ENCODE measurements around the gene UGT1A6.

Gene UGT1A6

DNA sequence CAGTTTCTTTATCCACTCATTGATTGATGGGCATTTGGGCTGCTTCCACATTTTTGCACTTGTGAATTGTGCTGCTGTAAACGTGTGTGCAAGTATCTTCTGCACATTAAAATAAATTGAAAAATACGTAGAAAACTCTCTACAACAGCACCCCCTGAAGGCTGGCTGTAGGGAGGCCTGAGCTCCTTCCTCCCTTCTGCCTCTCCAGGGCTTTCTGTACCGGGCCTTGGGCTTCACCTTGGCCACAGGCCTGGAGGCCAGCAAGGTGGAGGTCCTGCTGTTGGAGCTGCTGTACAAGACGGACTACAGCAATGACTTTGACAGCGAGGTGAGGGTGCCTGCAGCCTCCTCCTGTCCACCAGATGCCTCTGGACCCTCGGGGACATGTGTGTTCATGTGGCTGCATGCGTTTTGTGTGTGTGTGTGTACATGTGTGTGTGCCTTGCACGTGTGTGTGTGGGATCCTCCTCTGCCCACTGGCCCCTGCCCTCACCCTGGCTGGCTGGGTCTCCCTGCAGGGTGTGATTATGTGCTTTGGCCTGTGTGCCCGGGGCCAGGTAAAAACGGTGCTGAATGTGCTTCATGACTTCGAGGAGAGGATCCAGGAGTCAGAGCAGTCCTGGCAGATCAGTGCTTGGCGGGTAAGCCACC, 114.7 kb downstream of the UGT1A6 start:
- H3K36me3 ChIP-seq (ENCODE audit: control insufficient read depth, low read depth, low read length) = no peaks in the 10 kb centered on the region

DNA sequence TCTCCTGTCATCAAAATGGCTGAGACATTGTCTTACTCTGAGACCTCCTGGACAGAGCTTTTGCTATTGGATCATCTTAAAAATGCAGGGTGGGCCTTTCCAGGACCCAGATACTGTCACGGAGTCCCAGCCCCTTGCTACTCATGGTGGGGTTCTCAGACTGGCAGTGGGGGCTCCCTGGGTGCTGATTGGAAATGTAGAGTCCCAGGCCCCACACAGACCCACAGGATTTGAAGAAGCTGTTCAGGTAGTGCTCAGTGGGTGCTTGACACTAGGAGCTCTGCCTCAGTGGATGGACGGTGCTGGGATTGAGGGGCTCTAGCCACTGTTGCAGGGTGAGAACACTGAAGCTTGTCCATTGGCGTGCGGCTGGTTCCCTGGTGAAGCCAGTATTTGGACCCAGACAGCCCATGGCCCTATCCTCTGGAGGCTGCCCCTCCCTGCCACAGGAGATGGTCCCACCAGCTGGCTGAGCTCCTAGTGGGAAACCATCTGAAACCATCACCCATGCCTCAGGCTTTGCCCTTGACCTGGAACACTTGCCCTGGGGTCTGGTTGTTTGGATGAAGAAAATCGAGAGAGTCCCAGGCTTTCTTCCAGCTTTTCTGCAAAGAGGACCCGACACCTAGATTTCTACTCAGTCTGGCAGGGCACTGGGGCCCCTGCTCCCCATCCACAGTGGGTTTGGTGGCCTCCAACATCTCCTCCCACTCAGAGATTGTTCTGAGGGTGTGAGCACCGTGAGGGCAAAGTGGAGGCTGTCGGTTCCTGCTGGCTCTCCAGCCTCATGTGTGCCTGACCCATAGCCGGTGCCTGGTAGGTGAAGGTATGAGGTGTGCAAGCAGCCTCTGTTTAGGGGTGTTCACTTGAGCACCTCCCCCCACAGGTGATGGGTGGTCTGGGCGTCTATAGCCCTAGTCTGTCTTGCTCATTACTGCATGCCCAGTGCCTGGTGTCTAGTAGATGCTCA, 115.6 kb downstream of the UGT1A6 start:
- no peak overlapping the region for H3K4me3 ChIP-seq (ENCODE audit: low read length)
- H3K4me1 ChIP-seq (ENCODE audit: control insufficient read depth, low read depth, low read length) = no peaks in the 10 kb centered on the region
- no peaks in the 10 kb centered on the region for H3K36me3 ChIP-seq (ENCODE audit: control insufficient read depth, low read depth, low read length)
- H3K27me3 ChIP-seq (ENCODE audit: control insufficient read depth, insufficient read depth, low read length) = no peaks in the 10 kb centered on the region
- no peaks in the 10 kb centered on the region for H3K9me3 ChIP-seq (ENCODE audit: control insufficient read depth, low read depth, low read length)
- H3K9ac ChIP-seq (ENCODE audit: low read length) = no peak overlapping the region
- H3K27ac ChIP-seq (ENCODE audit: low read length) = no peak overlapping the region

More for the DNA sequence above, 114.7 kb downstream of the UGT1A6 start:
- no peaks in the 10 kb centered on the region for H3K9me3 ChIP-seq (ENCODE audit: control insufficient read depth, low read depth, low read length)
- no peak overlapping the region for H3K27ac ChIP-seq (ENCODE audit: low read length)
- H3K9ac ChIP-seq (ENCODE audit: low read length) = no peak overlapping the region
- no peak overlapping the region for H3K4me3 ChIP-seq (ENCODE audit: low read length)
- H3K27me3 ChIP-seq (ENCODE audit: control insufficient read depth, insufficient read depth, low read length) = no peaks in the 10 kb centered on the region
- no peaks in the 10 kb centered on the region for H3K4me1 ChIP-seq (ENCODE audit: control insufficient read depth, low read depth, low read length)

DNA sequence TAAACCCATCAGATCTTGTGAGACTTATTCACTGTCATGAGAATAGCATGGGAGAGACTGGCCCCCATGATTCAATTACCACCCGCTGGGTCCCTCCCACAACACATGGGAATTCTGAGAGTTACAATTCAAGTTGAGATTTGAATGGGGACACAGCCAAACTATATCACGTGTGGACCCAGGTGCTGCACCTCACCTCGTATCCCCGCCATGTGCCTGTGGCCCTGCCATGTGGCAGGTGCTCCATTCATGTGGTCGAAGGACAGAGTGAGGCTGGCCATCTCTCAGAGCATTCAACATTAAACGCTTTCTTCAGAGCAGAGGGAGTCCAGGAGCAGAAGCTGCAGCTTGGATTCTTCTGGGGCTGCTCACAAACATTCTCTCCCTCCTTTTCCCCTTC, 117.7 kb downstream of the UGT1A6 start:
- no peaks in the 10 kb centered on the region for H3K4me1 ChIP-seq (ENCODE audit: control insufficient read depth, low read depth, low read length)
- no peak overlapping the region for H3K4me3 ChIP-seq (ENCODE audit: low read length)
- H3K36me3 ChIP-seq (ENCODE audit: control insufficient read depth, low read depth, low read length) = no peaks in the 10 kb centered on the region
- no peak overlapping the region for H3K9ac ChIP-seq (ENCODE audit: low read length)
- H3K27me3 ChIP-seq (ENCODE audit: control insufficient read depth, insufficient read depth, low read length) = no peaks in the 10 kb centered on the region
- H3K9me3 ChIP-seq (ENCODE audit: control insufficient read depth, low read depth, low read length) = no peaks in the 10 kb centered on the region
- no peak overlapping the region for H3K27ac ChIP-seq (ENCODE audit: low read length)

DNA sequence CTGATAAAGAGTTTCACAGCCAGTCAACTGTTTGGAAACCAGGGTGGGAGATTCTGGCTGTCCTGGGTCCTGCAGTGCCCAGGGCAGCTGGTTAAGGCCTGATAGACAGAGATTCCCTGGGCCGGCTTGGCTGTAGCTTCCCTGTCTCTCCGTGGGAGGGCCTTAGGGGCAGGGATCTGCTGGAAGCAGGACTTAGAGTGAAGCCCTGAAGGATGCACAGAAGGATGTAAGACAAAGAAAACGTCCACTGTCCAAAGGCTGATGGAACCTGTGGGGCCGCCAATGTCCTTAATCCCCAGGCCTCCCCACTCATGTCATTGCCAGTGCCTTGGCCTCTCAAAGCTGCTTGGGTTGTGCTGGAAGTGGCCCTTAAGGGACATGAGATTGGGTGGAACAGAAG, 118.4 kb downstream of the UGT1A6 start:
- Histone ChIP-seq H3K27me3 (ENCODE audit: control insufficient read depth, insufficient read depth, low read length) (no peaks in the 10 kb centered on the region), H3K9me3 (ENCODE audit: control insufficient read depth, low read depth, low read length) (no peaks in the 10 kb centered on the region), H3K27ac (ENCODE audit: low read length) (no peak overlapping the region), H3K4me3 (ENCODE audit: low read length) (no peak overlapping the region), H3K9ac (ENCODE audit: low read length) (no peak overlapping the region), H3K4me1 (ENCODE audit: control insufficient read depth, low read depth, low read length) (no peaks in the 10 kb centered on the region), H3K36me3 (ENCODE audit: control insufficient read depth, low read depth, low read length) (no peaks in the 10 kb centered on the region)

DNA sequence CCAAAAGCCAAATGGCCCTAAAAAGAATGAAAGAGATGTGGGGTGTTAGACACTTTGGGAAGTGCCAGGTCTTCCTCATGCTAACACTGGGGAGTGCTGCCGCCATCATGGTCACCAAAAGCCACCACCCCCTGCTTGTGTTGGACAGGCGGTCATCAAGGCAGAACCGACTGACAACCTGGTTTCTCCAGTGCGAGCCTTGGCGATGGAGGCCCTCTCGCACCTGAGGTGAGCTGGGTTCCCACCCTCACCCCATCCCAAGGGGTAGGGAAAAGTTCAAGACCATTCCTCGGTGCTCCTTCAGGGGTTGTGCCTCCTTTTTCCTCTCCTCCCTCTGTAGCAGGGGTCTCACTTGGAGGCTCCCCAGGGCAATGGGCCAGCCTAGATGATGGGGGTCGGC, 119.0 kb downstream of the UGT1A6 start:
- no peaks in the 10 kb centered on the region for H3K36me3 ChIP-seq (ENCODE audit: control insufficient read depth, low read depth, low read length)
- no peak overlapping the region for H3K4me3 ChIP-seq (ENCODE audit: low read length)
- H3K9ac ChIP-seq (ENCODE audit: low read length) = no peak overlapping the region
- no peaks in the 10 kb centered on the region for H3K27me3 ChIP-seq (ENCODE audit: control insufficient read depth, insufficient read depth, low read length)
- no peaks in the 10 kb centered on the region for H3K4me1 ChIP-seq (ENCODE audit: control insufficient read depth, low read depth, low read length)
- no peaks in the 10 kb centered on the region for H3K9me3 ChIP-seq (ENCODE audit: control insufficient read depth, low read depth, low read length)
- no peak overlapping the region for H3K27ac ChIP-seq (ENCODE audit: low read length)

DNA sequence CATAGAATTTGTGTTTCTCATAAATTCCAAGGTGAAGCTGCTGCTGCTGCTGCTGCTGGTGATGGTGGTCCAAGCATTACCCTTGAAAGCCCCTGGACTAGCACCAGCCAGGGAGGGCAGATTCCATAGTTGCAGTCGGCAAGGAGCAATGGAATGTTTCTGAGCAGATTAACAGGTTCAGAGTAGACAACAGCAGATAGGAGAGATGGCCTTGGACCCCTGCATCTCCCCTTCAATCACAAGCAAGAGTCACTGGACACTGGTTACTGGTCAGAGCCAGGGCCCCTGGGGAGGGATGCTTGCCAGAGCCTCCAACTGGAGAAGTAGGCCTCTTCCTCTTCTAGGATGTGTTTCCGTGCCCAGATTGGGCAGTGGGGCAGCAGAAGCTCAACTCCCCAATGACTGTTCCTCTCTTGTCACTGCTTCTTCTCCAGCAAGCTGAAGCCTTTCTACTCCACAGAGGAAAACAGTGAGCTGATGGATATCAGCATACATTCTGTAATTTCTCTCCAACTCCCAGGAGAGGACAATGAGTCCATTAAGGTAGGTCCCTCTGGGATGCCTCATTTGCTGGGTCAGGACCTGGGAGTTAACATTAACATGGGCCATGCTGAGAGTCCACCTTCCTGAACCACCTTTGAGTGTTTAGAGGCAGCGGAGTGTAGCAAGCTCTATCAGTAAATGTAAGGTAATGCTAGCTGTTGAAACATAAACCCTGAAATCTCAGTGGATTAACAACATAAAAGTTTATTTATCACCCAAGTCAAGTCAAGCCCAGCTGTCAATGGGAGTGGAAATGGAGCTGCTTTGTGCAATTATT, 120.8 kb downstream of the UGT1A6 start:
- H3K4me1 ChIP-seq (ENCODE audit: control insufficient read depth, low read depth, low read length) = no peaks in the 10 kb centered on the region
- no peak overlapping the region for H3K27ac ChIP-seq (ENCODE audit: low read length)
- H3K27me3 ChIP-seq (ENCODE audit: control insufficient read depth, insufficient read depth, low read length) = no peaks in the 10 kb centered on the region
- H3K4me3 ChIP-seq (ENCODE audit: low read length) = no peak overlapping the region
- H3K36me3 ChIP-seq (ENCODE audit: control insufficient read depth, low read depth, low read length) = no peaks in the 10 kb centered on the region
- H3K9me3 ChIP-seq (ENCODE audit: control insufficient read depth, low read depth, low read length) = no peaks in the 10 kb centered on the region
- H3K9ac ChIP-seq (ENCODE audit: low read length) = no peak overlapping the region

DNA sequence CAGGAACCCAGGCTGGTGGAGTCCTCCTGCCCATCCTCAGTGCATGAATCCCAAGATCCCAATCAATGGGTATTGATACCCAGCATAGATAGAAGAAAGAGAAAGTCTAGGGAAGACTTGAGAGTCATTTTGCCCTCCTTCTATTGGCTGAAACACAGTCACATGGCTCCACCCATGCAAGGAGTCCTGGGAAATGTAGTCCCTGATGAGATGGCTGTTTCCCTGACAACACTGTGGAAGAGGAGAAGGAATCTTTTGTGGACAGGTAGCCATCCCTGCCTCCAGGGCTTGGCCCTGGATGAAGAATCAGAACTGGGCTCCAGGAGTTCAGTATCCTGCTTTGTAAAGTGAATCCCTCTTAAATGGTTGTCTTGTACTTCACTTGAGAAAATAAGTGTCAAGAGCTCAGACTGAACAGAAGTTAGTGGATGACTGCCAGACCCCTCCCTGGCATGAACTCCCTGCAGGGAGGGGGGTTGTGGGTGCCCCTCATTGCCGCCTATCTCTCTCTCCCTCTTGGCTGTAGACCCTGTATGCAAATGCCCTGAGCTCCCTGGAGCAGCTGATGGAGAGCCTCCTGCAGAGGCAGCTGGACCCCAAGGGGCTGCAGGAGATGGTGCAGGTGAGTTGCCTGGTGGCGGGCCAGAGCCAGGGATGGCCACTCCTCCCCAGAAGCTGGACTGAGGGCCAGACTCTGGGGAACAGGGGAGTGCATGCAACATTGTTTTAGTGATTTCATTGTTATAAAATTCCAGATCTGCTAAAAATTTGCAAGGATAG, 121.6 kb downstream of the UGT1A6 start:
- Histone ChIP-seq H3K36me3 (ENCODE audit: control insufficient read depth, low read depth, low read length) (no peaks in the 10 kb centered on the region), H3K4me3 (ENCODE audit: low read length) (no peak overlapping the region), H3K4me1 (ENCODE audit: control insufficient read depth, low read depth, low read length) (no peaks in the 10 kb centered on the region), H3K9ac (ENCODE audit: low read length) (no peak overlapping the region), H3K9me3 (ENCODE audit: control insufficient read depth, low read depth, low read length) (no peaks in the 10 kb centered on the region), H3K27ac (ENCODE audit: low read length) (no peak overlapping the region), H3K27me3 (ENCODE audit: control insufficient read depth, insufficient read depth, low read length) (no peaks in the 10 kb centered on the region)

DNA sequence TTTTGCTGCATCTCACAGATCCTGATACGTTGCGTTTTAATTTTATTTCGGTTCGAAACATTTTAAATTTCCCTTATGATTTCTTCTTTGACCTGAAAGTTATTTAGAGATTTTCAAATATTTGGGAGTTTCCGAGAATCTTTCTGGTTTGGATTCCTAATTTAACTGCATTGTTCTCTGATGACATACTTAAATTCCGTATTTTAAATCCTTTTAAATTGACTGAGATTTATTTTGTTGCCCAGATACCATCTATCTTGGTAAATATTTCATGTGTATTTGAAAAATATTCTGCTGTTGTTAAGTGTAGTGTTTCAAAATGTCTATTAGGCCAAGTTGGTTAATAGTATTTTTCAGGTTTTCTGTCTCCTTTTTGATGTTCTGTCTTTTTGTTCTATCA, 123.2 kb downstream of the UGT1A6 start:
- Histone ChIP-seq H3K27ac (ENCODE audit: low read length) (no peak overlapping the region), H3K4me3 (ENCODE audit: low read length) (no peak overlapping the region), H3K9ac (ENCODE audit: low read length) (no peak overlapping the region), H3K9me3 (ENCODE audit: control insufficient read depth, low read depth, low read length) (no peaks in the 10 kb centered on the region), H3K36me3 (ENCODE audit: control insufficient read depth, low read depth, low read length) (no peaks in the 10 kb centered on the region), H3K27me3 (ENCODE audit: control insufficient read depth, insufficient read depth, low read length) (no peaks in the 10 kb centered on the region), H3K4me1 (ENCODE audit: control insufficient read depth, low read depth, low read length) (no peaks in the 10 kb centered on the region)

DNA sequence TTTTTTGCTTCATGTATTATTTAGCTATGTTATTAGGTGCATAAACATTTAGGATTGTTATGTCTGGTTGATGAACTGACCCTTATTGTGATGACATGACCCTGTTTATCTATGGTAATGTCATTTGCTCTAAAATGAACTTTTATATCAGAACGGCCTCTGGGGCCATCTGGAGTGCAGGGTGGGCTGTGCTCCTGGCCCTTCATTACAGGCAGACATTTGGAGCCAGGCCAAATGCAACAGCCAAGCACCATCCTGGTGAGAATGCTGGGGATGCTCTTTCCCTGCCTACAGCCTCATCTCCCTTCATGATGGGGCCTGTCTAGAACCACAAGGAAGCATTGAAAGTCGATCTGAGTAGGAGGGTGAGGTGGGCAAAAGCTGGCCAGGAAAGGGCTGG, 123.6 kb downstream of the UGT1A6 start:
- Histone ChIP-seq H3K36me3 (ENCODE audit: control insufficient read depth, low read depth, low read length) (no peaks in the 10 kb centered on the region), H3K27ac (ENCODE audit: low read length) (no peak overlapping the region), H3K4me1 (ENCODE audit: control insufficient read depth, low read depth, low read length) (no peaks in the 10 kb centered on the region), H3K27me3 (ENCODE audit: control insufficient read depth, insufficient read depth, low read length) (no peaks in the 10 kb centered on the region), H3K9me3 (ENCODE audit: control insufficient read depth, low read depth, low read length) (no peaks in the 10 kb centered on the region), H3K4me3 (ENCODE audit: low read length) (no peak overlapping the region), H3K9ac (ENCODE audit: low read length) (no peak overlapping the region)

DNA sequence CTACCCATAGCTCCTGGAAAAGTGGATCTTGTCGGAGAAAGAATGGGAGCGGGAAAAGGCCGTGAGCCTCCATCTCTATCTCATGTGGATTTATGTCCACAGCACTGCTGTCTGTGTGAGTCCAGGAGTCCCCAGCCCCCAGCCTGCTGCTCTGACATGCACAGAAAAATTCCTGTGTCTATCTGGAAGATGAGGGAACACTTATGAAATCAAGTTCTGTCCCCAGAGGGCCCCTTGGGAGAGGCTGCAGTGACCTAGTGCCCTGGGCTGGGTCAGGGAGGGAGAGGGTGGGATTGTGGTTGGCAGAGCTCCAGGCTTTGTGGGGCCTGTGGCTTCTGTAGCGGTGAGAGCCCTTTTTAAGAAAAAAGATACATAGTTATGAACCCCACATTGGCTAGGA, 124.1 kb downstream of the UGT1A6 start:
- Histone ChIP-seq H3K27ac (ENCODE audit: low read length) (no peak overlapping the region), H3K4me3 (ENCODE audit: low read length) (no peak overlapping the region), H3K27me3 (ENCODE audit: control insufficient read depth, insufficient read depth, low read length) (no peaks in the 10 kb centered on the region), H3K36me3 (ENCODE audit: control insufficient read depth, low read depth, low read length) (no peaks in the 10 kb centered on the region), H3K9ac (ENCODE audit: low read length) (no peak overlapping the region), H3K9me3 (ENCODE audit: control insufficient read depth, low read depth, low read length) (no peaks in the 10 kb centered on the region), H3K4me1 (ENCODE audit: control insufficient read depth, low read depth, low read length) (no peaks in the 10 kb centered on the region)
